Measurements from ENCODE around the gene FGD3.

FGD3 gene

GRCh38 chr9:92960561-92961290, 13.4 kb downstream of the FGD3 start:
- no peak for DNase-seq (ENCODE audit: low read depth)

GRCh38 chr9:92961627-92962302, 14.4 kb downstream of the FGD3 start:
- DNase-seq (ENCODE audit: low read depth), result no peak

- DNase-seq (ENCODE audit: low read depth), result no peak
These were observed 15.0 kb downstream of the FGD3 start for GRCh38 chr9:92962303-92962649.

- DNase-seq (ENCODE audit: low read depth), result no peak
These were observed 15.5 kb downstream of the FGD3 start for GRCh38 chr9:92962846-92963245.

GRCh38 chr9:92963831-92964606, 16.7 kb downstream of the FGD3 start:
- peak; percentile 59 for DNase-seq (ENCODE audit: low read depth)

- DNase-seq (ENCODE audit: low read depth), result no peak
These were observed 17.3 kb downstream of the FGD3 start for GRCh38 chr9:92964607-92965060.

GRCh38 chr9:92965061-92965758, 17.9 kb downstream of the FGD3 start:
- peak; percentile 32 for DNase-seq (ENCODE audit: low read depth)

GRCh38 chr9:92965759-92966517, 18.6 kb downstream of the FGD3 start:
- DNase-seq (ENCODE audit: low read depth), result no peak

GRCh38 chr9:92966518-92966800, 19.1 kb downstream of the FGD3 start:
- no peak for DNase-seq (ENCODE audit: low read depth)

GRCh38 chr9:92968081-92968480, 20.8 kb downstream of the FGD3 start:
- no peak for DNase-seq (ENCODE audit: low read depth)

GRCh38 chr9:92969516-92970466, 22.5 kb downstream of the FGD3 start:
- DNase-seq (ENCODE audit: low read depth), result no peak

GRCh38 chr9:92970467-92970923, 23.2 kb downstream of the FGD3 start:
- DNase-seq (ENCODE audit: low read depth), result no peak

- DNase-seq (ENCODE audit: low read depth), result no peak
These were observed 23.8 kb downstream of the FGD3 start for GRCh38 chr9:92971121-92971520.

- no peak for DNase-seq (ENCODE audit: low read depth)
These were observed 24.5 kb downstream of the FGD3 start for GRCh38 chr9:92971776-92972175.

- DNase-seq (ENCODE audit: low read depth), result no peak
These were observed 26.4 kb downstream of the FGD3 start for GRCh38 chr9:92973700-92974099.

GRCh38 chr9:92974161-92974661, 26.9 kb downstream of the FGD3 start:
- DNase-seq (ENCODE audit: low read depth), result no peak

GRCh38 chr9:92974761-92975755, 27.7 kb downstream of the FGD3 start:
- DNase-seq (ENCODE audit: low read depth), result no peak

GRCh38 chr9:92976431-92976830, 29.1 kb downstream of the FGD3 start:
- no peak for DNase-seq (ENCODE audit: low read depth)

- no peak for DNase-seq (ENCODE audit: low read depth)
These were observed 30.0 kb downstream of the FGD3 start for GRCh38 chr9:92977279-92977678.
